Stimulated activated CD4-positive, alpha-beta T cell treated with anti-CD3 and anti-CD28 coated beads, Interleukin-12 subunit alpha, Interleukin-12 subunit beta, amount 100 ng/mL, for 4 hours (primary cell): ENCODE data around the gene PTPRE.
"Not testable (repeated sequence)": the region's sequence is repeated elsewhere in the genome, so short reads cannot be mapped to it uniquely, and the experiment has no call there.

Experiments used
- DNase-seq: peaks from one replicate; pipeline ENCODE4 v3.0.0-alpha.2; 2020

The PTPRE gene

DNA sequence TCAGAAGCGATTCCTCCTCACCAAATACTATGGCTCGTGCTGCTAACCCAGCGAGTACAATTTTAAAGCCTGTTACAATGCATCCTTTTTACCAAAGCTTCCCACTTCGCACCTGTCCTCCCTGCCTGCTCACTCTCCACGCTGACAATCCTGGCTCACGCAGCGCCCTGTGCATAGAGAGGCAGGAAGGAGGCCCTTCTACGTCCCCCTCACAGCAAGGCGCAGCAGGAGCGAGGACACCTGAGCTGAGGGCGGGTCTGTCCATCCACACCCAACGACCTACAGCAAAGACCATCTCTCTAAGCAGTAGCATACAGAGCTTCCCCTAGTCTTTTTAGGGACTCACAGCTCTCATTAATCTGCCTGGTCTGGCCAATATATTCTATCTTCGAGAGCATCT is 173.3 kb downstream of the PTPRE start:
- DNase-seq = no peak

DNA sequence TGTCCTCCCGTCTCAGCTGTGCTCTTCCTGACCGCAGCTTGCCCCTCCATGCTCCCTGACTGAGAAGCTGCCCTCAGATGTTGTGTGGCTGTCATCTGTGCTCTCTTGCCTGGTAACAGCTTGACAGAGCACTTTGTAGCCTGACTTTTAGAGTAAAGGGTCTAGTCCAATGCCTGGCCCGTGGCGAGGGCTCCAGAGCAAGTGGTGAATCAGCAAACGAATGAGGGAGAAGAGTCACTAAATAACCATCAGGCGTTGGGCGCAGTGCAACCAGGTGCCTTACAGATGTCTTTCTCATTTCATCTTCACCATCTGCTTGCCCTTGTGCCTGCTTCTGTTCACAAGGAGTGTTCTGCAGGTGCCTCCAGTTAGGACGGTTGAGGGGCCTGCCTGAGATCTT is 173.7 kb downstream of the PTPRE start:
- no peak for DNase-seq

DNA sequence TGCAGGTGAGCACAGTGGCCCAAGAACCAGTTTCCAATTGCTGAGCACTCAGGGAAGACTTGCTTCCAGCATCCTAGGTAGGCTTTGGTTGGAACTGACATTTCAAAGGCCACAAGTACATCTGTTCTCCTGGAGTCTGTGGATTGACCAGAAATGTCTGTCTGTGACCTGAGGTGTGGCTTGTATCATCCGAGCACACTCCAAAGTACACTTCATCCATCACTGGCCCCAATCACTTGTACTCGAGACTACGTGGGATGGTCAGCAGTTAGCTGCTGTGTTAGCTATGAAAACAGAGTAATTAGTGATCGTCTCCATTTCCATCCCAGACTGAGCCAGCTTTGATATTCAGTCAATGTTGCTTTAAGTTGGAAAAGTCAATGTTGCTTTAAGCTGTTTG is 174.3 kb downstream of the PTPRE start:
- DNase-seq = no peak

DNA sequence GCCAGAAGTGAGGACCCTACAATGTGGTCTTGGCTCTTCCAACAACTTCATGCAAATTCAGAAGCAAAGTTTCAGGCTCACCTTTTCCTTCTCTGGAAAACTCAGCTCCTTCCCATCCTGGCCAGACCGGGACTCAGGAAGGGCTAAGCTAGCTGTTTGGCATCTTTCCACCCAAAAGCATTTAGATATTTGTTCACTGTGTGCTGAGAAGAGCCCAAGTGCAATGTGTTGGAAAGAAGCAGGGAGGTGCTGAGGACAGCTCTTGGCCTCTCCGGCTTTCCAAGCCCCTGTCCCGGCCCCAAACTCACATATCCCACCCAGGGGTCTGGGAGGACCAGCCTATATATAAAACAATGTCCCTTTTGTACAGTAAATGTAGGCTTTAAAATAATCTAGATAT is 174.8 kb downstream of the PTPRE start:
- no peak for DNase-seq

DNA sequence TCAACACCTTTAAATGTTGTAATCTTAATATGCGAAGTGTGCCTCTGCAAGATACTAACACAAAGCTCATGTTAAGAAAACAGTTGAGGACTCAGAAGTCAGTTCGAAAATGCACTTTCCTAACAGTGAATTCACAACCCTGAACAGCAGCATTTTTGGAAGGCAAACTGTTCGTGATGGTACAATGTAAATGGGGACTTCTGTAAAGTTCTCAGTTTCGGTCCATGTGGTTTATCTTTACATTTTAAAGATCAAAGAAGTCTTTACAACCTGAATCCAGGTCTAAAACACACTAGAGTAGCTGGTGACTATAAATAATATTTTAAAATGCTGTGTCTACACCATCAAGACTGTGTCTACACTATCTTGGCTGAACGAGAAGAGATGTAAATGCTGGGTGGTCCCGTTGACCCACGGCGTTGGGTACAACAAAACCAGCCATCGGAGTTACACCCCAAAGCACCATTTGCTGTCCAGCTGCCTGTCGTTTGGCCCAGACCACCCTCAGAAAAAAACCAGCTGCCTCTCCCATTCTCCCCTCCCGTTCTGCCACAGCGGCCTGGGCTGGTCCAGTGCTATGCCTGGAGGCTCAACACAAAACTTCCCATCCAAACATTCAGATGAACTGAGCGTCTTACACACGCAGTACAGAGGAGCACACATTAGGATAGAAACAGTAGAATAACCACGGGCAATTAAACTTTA is 176.4 kb downstream of the PTPRE start:
- DNase-seq = no peak

DNA sequence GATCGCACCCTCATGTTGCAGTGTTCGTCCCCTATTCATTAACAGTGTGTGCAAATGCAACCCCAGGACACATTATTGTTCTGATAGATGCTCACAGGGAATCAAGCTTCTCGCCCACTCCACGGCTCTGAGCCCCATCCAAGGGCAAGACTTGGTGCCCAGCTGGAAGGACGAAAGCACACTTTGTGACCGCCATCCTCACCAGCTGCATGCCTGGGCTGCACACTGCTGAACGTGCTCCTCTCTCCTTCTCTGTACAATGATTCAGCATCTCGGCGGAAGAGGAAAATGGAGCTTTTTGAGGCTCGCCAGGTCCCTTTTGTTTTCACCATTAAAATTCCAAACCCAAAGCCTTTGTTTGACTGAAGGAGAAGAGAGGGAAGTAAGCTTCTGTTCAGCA is 177.5 kb downstream of the PTPRE start:
- no peak for DNase-seq

DNA sequence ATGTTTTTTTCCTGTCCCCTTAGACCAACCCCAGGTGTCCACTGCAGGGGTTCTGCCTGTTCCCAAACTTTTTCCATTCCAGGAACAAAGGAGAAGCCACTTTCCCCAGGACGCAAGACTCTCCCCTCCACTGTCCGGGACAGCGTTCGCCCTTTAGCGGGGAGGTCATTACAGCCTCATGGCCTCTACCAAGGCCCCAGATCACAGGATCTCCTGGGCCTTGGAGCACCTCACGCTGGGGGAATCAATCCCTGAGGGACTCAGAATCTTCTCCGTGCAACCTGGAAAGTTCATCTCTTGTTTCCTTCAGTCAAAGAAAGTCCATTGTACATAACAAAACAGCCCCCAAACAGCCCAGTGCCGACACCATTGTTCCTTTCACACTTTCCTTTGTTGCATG is 178.1 kb downstream of the PTPRE start:
- no peak for DNase-seq

DNA sequence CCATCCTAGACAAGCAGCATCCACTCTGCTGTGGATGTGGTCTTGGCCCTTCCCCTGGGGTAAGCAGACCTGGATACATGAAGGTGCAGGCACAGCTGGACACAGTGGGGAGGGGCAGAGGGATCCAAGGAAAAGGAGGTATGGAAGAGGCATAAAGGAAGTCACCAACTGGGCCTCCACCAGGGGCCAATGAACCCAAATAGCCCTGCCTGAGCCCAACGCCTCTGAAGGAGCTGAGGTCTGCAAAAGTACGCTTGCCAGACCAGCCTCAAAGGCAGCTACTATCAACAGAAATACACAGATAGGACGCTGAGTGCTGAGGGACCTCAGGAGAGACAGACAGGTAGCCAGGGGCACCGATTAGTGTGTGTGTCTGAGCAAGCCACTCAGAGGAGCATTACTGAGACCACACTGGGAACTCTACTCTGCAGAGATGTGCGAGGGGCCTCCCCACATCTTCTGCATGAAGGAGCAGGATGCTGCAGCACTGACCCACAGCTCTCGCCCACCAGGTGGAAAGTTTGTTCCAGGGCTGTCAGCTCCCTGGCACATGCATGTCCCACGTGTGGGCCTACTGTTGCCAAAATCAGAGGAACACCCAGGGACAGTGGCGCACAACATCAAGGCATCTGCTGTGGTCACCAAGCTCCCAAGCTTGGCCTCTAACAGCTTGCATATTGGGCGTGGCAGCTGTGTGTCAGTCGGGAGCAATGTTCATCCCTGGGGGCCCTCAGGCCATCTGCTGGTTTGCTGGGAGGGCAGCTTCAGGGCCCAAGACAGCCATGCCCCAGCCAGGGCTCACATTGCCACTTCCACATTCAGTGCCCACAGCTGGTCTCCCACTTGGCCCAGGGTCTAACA is 179.3 kb downstream of the PTPRE start:
- no peak for DNase-seq

DNA sequence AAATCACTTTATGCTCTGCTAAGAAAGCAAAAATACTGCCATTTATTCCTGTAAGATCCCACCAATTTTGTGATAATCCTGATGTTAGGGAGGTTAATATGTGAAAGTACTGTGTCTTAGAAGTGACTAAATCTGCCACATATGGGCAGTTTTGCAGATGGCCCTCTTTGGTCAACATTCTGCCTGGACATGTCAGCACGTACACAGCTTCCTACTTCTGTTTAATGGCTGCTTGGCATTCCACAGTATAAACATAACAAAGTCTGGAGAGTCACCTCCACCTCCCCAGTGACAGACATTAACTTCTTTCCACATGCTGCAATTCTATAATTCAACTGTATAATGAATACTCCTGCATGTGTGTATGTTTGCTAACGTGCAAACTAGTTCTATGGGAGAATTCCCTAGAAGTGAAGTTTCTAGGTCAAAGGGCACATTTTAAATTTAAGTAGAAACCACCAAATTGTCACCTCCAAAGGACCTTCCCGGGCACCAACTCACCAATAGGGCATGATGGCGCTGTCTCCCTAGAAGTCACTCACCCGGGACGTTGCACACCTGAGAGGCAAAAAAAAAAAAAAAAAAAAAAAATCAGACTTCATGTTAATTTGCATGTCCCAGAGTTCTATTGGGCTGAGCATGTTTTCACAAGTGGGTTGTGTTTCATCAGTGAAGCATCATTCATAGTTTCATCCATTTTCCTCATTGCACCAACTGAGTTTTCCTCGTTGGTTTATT is 180.4 kb downstream of the PTPRE start:
- no peak for DNase-seq

DNA sequence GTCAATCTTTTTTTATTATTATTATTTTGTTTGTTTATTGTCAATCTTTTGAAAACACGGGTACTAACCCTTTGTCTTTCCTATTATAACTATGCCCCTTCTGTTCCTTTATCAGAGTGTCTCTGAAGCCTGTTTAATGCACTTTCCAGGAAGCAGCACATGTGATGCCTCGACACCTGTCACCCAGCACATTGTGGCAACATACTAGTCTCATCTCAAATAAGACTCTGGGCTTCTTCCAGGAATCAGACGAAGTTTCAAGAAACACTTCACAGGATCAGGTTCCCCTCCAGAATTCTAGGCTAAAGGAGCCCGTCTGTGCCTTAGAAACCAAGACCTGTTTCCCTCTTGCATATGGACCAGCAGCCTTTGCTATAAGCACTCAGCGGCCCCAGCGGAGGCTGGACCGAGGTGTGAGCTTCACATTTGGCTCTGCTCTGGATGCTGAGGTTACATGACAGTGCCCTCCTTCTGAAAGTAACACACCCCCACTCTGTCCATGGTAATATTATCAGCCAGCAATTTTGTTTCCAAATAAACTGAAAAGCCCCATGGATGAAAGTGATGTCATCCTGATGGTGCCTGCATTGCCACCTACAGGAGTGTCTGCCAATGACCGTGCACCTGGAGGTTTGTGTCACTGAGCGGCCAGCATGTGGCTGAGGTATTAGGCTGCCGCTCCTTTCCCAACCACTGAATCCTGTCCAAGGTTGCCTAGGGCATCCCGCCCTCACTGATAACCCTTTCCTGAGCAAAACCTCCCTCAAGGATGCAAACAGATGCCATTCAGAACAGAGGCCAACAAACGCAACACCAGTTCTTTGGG is 181.2 kb downstream of the PTPRE start:
- DNase-seq = no peak

DNA sequence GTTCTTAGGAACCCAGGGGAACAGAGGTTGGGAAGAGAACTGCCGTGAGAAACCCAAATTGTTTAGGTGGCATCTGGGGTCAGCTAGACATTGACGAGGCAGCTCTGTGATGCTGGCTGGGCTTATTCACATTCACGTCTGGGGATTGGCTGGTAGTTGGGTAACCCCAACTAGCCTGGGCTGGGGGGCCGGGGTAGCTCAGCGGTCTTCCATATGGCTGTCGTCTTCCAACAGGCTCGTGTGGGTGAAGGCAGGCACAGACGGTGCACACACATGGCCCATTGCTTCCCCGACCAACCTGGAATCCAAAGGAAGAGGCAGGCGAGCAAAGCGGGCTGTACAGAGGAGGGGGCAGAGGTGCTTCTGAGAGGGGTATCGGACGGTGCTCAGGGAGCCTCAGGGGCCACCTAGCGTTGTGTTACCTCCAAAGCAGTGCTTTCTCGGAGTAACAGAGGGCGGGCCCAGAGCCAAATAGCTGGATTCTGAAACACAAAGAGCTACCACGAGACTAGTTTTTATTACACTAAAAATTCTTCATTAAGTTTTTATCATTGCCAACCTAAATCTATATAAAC is 184.8 kb downstream of the PTPRE start:
- no peak for DNase-seq

DNA sequence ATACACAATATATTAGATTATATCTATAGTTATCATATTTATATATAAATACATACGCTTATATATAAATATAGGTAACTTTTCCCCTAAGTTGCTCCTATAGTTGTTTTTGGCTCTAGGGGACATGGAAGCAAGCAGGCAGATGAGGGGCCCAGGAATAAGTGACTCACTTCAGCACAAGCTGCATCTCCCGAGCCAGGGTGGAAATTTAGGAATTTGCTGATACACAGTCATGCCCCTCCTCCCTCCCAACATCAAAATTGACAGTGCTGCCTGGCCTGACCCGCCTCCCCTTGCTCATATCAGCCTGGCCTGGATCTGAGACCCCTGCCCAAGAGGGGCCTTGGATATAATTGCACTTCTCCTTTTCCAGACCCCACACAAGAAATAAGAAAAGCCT is 185.6 kb downstream of the PTPRE start:
- DNase-seq = no peak

DNA sequence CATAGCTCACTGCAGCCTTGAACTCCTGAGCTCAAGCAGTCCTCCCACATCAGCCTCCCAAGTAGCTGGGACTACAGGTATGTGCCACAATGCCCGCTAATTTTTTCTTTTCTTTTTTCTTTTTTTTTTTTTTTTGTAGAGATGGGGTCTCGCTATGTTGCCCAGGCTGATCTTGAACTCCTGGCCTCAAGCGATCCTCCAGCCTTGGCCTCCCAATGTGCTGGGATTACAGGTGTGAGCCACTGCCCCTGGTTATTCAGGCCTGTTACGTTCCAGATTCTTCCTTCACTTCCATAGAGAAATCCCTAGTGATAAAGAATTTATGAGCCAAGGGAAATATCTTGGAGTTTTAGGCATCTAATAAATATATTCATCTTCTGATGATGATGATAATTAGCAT is 187.7 kb downstream of the PTPRE start:
- not testable (repeated sequence) for DNase-seq

DNA sequence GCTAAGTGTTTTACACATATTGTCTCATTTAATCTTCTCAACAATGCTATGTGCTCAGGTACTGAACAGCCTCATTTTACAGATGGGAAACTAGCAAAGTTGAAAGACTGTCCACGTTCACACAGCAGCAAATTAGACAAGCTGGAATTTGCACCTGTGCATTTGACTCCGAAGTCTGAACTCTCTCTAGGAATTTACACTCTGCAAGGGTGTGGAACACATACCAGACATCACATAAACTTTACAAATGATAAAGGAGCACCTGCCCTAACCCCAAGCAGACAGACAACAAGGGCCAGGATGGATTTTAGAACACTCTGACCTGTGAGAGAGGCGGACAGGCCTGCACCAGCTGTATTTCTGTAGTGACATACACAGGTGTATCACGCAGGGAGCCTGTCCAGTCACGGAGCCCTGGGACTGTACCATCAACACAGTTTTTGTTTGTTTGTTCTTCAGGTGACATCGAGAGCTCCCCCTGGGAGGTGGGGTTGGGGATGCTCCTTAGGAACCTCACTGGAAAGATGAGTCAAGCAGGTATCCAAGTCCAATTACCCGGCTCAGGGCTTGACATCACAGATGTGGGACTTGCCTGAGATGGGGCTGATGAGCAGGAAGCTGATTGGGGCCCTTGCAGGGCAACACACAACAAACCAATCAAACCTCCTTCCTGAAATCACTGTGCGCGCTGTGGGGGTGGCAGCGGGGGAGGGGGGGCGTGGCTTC is 188.3 kb downstream of the PTPRE start:
- no peak for DNase-seq

DNA sequence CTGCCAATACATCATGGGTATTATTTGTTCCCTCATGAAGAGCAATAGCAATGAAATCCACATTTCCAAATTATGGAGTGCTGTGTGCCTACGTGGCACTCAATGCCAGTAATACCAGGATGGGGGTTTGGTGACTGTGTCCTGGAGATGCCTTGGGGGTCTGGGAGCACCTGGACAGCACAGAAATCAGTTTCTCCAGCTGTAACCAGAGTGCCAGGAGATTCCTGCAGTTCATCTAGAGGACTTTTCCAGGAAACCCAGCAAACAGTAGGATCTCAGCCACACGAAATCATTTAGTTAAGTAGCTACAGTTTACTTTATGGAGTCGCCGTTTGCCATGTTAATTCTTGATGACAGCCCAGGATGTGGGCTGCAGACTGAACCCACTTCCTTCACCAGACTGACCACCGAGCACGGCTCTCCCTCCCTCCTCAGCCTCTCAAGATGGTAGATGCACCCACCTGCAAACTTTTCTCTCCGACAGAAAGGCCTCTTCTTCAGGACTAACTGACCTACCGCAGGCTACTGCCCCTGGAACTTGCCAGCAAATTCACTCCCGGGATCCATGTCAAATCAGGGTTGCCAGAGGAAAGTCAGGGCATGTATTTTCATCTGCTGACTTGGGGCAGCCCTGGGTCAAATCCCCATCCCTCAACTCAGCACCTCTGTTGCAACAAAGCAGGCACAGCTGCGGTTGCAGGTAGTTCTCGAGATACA is 189.0 kb downstream of the PTPRE start:
- DNase-seq = no peak

DNA sequence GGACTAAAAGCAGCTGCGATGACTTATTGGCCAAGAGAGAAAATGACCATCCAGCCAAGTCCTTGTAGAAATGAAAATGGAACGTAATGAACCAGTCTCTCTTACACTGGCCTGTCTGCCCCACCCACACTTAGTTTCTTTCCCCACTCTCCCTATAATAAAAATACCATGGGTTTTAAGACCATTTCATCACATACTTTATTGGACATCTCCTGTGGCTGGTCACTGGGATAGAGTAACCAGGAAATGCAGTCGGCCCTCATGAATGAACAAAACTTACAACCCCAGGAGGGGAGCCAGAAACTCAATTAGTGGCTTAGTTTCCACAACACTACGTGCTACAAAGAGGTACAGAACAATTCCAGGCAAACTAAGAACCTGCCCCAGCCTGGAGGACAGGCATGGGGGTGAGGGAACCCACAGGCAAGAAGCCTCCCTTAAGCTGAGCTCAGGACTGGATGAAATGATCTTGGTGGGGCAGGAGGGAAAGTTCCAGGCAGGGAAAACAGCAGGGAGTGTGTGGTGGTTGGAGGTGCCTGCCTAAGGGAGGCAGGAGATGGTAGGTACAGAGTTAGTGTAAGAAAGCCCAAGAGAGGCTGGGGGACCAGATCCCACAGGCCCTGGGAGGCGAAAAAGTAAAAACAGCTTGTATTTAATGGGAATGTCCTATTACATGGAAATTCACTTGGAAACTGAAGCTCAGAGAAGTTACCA is 189.7 kb downstream of the PTPRE start:
- DNase-seq = no peak

DNA sequence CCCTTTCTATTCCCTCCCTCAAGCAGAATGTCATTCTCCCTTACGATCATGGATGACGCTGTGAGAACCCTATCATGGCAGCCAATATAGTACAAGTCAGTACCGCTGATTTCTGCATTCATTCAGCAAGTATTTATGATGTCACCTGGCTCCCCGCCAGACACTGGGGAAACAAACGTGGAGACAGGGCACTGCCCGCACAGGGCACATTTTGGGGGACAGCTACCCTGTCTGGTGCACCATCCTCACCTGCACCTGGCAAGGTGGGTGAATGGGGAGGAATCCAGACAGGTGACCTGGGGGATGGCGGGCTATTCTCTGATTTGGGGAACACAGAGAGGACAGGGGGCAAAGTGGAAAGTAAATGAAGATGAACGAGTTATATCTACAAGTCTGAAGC is 190.9 kb downstream of the PTPRE start:
- DNase-seq = no peak

DNA sequence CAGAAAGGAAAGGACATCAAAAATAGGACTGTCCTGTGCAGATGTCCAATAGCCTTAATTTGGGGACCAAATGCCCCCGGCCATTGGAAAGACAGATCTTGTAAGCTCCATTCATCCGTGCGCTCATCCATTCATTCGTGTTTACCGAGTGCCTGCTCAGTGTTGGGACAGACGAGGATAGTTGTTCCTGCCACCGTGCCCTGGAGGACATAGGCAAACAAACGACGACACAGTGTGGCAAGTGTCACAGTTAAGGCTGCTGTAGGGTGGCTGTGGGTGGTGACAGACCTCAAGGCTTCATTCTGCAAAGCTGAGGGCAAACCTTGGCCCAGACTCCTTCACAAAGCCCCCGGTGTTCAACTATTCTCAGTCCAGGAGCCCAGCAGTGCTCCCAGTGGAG is 191.7 kb downstream of the PTPRE start:
- DNase-seq = no peak

DNA sequence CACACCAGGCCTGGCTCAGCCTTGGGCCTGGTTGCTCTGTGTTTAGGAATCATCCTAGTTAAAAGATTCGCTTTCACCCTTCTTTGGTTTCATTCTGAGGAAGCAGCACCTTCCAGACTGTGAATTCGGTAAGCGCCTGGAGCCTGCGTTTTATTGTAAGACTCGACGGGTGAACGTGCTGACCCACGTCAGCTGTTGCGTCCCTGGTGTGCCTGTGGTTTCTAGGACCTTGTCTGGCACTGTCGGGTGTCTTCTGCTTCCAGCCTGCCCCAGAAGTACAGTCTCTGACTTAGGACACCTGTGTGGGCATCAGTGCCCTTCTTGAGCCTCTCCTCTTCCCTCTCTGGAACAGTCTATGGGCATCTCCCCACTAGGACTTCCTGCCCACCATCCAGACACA is 193.0 kb downstream of the PTPRE start:
- DNase-seq = no peak

DNA sequence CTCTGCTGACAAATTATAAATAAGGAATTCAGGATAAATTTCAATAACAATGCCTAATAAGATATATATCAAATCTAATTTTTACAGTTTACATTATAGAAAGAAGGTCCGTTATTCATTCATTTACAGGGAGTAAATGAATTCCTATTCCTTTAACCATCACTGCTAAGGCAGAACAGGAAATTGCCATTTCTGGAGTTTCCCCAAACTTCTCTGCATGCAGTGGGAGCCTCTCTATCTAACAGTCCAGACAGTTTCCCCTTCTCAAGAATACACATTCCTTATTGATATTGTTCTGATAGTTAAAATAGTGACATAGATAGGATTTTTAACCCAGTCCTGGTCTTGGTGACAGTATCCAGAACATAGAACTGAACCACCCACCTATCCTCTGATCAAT is 195.0 kb downstream of the PTPRE start:
- no peak for DNase-seq
